Measurements from ENCODE around the gene TRIM10. TPM values are rescaled to one million over a fixed set of nuclear protein-coding genes. Genes with fewer than 3 reads are reported as not detected.

TRIM10 gene
- total and polyA plus RNA-seq, 2 experiments from 2014 or later, result 0.31 TPM; not detected in 1

DNA sequence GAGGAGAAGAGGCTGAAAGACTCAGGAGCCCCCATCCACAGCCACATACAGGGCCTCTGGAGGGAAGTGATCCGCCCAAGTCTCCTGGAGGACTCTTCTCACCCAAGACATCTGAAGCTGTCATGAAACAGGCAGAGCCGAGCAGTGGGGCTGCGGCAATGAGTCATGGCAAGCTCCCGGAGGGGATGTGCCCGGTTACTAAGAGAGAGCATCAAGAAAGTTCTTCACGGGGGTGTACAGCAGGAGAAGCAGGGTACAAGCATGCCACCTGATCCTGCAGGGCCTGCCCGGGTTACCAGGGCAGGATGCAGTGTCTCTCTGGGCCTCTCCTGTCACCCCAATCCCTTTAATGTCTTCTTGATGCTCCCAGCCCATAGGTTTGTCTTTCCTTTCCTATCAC, 31.1 kb upstream of the TRIM10 start (continued):
- TF ChIP-seq, protein P1, sequence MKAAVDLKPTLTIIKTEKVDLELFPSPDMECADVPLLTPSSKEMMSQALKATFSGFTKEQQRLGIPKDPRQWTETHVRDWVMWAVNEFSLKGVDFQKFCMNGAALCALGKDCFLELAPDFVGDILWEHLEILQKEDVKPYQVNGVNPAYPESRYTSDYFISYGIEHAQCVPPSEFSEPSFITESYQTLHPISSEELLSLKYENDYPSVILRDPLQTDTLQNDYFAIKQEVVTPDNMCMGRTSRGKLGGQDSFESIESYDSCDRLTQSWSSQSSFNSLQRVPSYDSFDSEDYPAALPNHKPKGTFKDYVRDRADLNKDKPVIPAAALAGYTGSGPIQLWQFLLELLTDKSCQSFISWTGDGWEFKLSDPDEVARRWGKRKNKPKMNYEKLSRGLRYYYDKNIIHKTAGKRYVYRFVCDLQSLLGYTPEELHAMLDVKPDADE (IDR thresholded peaks at IDR 0.05), result no peak
- TF ChIP-seq JUNB (IDR thresholded peaks at IDR 0.05; ENCODE audit: unreplicated experiment), result no peak
- no peak for TF ChIP-seq POLR2AphosphoS5 (IDR thresholded peaks at IDR 0.05; ENCODE audit: low read depth)
- TF ChIP-seq ZNF331 (CRISPR knock-in tag; IDR thresholded peaks at IDR 0.05; ENCODE audit: low read depth), result no peak

DNA sequence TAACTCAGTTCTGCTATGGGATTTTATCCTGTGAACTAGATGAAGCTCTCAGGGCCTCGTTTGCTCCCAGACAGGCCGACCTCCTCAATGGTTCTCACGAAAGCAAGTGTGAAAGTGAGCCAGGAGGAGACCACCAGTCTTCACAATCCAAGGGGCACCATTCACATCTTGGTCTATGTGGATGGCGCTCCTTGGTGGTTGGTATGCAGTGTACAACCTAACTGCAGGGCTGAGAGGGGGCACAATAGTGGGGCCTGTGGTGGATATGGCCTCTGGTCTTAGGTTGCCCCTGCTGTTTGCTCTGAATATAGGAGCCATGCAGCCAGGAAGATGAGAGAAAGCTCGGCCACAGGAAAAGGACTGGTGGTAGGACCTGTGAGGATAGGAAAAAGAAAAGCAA, 27.5 kb upstream of the TRIM10 start:
- Mint-ChIP-seq H3K27me3 (ENCODE audit: insufficient read depth, low read depth, poor library complexity) (peaks cover 7% of the 10 kb centered on the region), H3K9me3 (no peaks in the 10 kb centered on the region), H3K4me3 (no peak overlapping the region), H3K27ac (no peak overlapping the region), H3K4me1 (no peaks in the 10 kb centered on the region), H3K36me3 (ENCODE audit: low read depth) (peaks cover 55% of the 10 kb centered on the region)
- no peak overlapping the region for H3K4me2 ChIP-seq
- peaks cover 11% of the 10 kb centered on the region for H3K36me3 ChIP-seq (ENCODE audit: insufficient read depth)
- no peaks in the 10 kb centered on the region for H3K9me2 ChIP-seq (ENCODE audit: insufficient read depth)
- no peak overlapping the region for H2AFZ ChIP-seq
- peaks cover 6% of the 10 kb centered on the region; the same call in 1 of the 2 replicates for H4K20me1 ChIP-seq (replicated peaks; ENCODE audit: insufficient read depth)
- no peak for DNase-seq (ENCODE audit: low spot score)
- no peaks in the 10 kb centered on the region for H3K79me2 ChIP-seq (replicated peaks; ENCODE audit: insufficient read depth)
- H3K4me3 ChIP-seq, result no peak overlapping the region
- ATAC-seq, result no peak
- H3K27me3 ChIP-seq (ENCODE audit: insufficient read depth), result no peaks in the 10 kb centered on the region
- no peaks in the 10 kb centered on the region for H3F3A ChIP-seq (replicated peaks; ENCODE audit: low read depth)
- H3K4me1 ChIP-seq (ENCODE audit: insufficient read depth), result no peaks in the 10 kb centered on the region
- H3K27ac ChIP-seq (ENCODE audit: low read depth), result no peak overlapping the region
- TF ChIP-seq CREB1 (CRISPR knock-in tag; IDR thresholded peaks at IDR 0.05; ENCODE audit: low read depth) (no peak), EZH2phosphoT487 (IDR thresholded peaks at IDR 0.05; ENCODE audit: unreplicated experiment) (no peak), EZH2 (IDR thresholded peaks at IDR 0.05; ENCODE audit: low read depth, unreplicated experiment) (no peak), STAT1 (IDR thresholded peaks at IDR 0.05; ENCODE audit: unreplicated experiment) (no peak), ZNF331 (CRISPR knock-in tag; IDR thresholded peaks at IDR 0.05; ENCODE audit: low read depth) (no peak), JUNB (IDR thresholded peaks at IDR 0.05; ENCODE audit: unreplicated experiment) (no peak)
- TF ChIP-seq, protein P2, sequence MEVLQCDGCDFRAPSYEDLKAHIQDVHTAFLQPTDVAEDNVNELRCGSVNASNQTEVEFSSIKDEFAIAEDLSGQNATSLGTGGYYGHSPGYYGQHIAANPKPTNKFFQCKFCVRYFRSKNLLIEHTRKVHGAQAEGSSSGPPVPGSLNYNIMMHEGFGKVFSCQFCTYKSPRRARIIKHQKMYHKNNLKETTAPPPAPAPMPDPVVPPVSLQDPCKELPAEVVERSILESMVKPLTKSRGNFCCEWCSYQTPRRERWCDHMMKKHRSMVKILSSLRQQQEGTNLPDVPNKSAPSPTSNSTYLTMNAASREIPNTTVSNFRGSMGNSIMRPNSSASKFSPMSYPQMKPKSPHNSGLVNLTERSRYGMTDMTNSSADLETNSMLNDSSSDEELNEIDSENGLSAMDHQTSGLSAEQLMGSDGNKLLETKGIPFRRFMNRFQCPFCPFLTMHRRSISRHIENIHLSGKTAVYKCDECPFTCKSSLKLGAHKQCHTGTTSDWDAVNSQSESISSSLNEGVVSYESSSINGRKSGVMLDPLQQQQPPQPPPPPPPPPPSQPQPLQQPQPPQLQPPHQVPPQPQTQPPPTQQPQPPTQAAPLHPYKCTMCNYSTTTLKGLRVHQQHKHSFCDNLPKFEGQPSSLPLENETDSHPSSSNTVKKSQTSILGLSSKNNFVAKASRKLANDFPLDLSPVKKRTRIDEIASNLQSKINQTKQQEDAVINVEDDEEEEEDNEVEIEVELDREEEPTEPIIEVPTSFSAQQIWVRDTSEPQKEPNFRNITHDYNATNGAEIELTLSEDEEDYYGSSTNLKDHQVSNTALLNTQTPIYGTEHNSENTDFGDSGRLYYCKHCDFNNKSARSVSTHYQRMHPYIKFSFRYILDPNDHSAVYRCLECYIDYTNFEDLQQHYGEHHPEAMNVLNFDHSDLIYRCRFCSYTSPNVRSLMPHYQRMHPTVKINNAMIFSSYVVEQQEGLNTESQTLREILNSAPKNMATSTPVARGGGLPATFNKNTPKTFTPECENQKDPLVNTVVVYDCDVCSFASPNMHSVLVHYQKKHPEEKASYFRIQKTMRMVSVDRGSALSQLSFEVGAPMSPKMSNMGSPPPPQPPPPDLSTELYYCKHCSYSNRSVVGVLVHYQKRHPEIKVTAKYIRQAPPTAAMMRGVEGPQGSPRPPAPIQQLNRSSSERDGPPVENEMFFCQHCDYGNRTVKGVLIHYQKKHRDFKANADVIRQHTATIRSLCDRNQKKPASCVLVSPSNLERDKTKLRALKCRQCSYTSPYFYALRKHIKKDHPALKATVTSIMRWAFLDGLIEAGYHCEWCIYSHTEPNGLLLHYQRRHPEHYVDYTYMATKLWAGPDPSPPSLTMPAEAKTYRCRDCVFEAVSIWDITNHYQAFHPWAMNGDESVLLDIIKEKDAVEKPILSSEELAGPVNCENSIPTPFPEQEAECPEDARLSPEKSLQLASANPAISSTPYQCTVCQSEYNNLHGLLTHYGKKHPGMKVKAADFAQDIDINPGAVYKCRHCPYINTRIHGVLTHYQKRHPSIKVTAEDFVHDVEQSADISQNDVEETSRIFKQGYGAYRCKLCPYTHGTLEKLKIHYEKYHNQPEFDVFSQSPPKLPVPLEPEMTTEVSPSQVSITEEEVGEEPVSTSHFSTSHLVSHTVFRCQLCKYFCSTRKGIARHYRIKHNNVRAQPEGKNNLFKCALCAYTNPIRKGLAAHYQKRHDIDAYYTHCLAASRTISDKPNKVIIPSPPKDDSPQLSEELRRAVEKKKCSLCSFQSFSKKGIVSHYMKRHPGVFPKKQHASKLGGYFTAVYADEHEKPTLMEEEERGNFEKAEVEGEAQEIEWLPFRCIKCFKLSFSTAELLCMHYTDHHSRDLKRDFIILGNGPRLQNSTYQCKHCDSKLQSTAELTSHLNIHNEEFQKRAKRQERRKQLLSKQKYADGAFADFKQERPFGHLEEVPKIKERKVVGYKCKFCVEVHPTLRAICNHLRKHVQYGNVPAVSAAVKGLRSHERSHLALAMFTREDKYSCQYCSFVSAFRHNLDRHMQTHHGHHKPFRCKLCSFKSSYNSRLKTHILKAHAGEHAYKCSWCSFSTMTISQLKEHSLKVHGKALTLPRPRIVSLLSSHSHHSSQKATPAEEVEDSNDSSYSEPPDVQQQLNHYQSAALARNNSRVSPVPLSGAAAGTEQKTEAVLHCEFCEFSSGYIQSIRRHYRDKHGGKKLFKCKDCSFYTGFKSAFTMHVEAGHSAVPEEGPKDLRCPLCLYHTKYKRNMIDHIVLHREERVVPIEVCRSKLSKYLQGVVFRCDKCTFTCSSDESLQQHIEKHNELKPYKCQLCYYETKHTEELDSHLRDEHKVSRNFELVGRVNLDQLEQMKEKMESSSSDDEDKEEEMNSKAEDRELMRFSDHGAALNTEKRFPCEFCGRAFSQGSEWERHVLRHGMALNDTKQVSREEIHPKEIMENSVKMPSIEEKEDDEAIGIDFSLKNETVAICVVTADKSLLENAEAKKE (CRISPR knock-in tag; IDR thresholded peaks at IDR 0.05), result no peak
- TF ChIP-seq, protein P3, sequence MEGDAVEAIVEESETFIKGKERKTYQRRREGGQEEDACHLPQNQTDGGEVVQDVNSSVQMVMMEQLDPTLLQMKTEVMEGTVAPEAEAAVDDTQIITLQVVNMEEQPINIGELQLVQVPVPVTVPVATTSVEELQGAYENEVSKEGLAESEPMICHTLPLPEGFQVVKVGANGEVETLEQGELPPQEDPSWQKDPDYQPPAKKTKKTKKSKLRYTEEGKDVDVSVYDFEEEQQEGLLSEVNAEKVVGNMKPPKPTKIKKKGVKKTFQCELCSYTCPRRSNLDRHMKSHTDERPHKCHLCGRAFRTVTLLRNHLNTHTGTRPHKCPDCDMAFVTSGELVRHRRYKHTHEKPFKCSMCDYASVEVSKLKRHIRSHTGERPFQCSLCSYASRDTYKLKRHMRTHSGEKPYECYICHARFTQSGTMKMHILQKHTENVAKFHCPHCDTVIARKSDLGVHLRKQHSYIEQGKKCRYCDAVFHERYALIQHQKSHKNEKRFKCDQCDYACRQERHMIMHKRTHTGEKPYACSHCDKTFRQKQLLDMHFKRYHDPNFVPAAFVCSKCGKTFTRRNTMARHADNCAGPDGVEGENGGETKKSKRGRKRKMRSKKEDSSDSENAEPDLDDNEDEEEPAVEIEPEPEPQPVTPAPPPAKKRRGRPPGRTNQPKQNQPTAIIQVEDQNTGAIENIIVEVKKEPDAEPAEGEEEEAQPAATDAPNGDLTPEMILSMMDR (conservative IDR thresholded peaks at IDR 0.05; ENCODE audit: low read depth in 2 of 2), result no peak
- TF ChIP-seq, protein P4, sequence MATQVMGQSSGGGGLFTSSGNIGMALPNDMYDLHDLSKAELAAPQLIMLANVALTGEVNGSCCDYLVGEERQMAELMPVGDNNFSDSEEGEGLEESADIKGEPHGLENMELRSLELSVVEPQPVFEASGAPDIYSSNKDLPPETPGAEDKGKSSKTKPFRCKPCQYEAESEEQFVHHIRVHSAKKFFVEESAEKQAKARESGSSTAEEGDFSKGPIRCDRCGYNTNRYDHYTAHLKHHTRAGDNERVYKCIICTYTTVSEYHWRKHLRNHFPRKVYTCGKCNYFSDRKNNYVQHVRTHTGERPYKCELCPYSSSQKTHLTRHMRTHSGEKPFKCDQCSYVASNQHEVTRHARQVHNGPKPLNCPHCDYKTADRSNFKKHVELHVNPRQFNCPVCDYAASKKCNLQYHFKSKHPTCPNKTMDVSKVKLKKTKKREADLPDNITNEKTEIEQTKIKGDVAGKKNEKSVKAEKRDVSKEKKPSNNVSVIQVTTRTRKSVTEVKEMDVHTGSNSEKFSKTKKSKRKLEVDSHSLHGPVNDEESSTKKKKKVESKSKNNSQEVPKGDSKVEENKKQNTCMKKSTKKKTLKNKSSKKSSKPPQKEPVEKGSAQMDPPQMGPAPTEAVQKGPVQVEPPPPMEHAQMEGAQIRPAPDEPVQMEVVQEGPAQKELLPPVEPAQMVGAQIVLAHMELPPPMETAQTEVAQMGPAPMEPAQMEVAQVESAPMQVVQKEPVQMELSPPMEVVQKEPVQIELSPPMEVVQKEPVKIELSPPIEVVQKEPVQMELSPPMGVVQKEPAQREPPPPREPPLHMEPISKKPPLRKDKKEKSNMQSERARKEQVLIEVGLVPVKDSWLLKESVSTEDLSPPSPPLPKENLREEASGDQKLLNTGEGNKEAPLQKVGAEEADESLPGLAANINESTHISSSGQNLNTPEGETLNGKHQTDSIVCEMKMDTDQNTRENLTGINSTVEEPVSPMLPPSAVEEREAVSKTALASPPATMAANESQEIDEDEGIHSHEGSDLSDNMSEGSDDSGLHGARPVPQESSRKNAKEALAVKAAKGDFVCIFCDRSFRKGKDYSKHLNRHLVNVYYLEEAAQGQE (IDR thresholded peaks at IDR 0.05; ENCODE audit: unreplicated experiment), result no peak
- TF ChIP-seq, protein P1 (IDR thresholded peaks at IDR 0.05), result no peak

Data from GM23338 (cell line).